AG09309 (cell line): Measurements from ENCODE around the gene VWA1.
"Not testable (repeated sequence)": the region's sequence is repeated elsewhere in the genome, so short reads cannot be mapped to it uniquely, and the experiment has no call there.

Source experiments
- DNase-seq: peaks from one replicate; pipeline ENCODE4 v3.0.0-alpha.2; 2010; ENCODE audit warnings: low read depth
- H3K4me3 ChIP-seq: 2 replicates; pipeline ENCODE4 v1.5.1; 2011; ENCODE audit warnings: mild to moderate bottlenecking, low read depth, low read length, moderate library complexity; ENCODE audit not compliant: control insufficient read depth
- TF ChIP-seq, protein P1 (sequence below): IDR thresholded peaks from 2 replicates; pipeline ENCODE4 v1.5.1; 2011; ENCODE audit warnings: mild to moderate bottlenecking, low read depth, low read length, inconsistent platforms; ENCODE audit not compliant: insufficient read depth, control insufficient read depth; ENCODE audit errors: missing control alignments

Gene VWA1

DNA sequence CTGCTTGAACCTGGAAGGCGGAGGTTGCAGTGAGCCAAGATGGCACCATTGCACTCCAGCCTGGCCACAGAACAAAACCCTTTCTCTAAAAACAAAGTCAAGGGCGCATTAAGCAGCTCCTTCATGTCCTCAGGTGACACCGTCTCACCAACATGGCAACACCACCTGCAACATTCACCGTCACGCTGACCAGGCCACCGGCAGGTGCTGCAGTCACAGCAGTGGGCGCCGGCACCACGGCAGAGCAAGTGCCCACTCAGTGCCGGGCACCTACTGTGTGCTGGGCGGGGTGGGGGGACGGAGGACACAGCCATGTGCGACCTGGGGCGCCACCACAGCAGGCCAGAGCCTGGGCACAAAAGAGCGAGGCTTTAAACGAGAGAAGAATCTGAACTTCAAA is 48.2 kb downstream of the VWA1 start:
- no peak overlapping the region for H3K4me3 ChIP-seq
- TF ChIP-seq, protein P1, sequence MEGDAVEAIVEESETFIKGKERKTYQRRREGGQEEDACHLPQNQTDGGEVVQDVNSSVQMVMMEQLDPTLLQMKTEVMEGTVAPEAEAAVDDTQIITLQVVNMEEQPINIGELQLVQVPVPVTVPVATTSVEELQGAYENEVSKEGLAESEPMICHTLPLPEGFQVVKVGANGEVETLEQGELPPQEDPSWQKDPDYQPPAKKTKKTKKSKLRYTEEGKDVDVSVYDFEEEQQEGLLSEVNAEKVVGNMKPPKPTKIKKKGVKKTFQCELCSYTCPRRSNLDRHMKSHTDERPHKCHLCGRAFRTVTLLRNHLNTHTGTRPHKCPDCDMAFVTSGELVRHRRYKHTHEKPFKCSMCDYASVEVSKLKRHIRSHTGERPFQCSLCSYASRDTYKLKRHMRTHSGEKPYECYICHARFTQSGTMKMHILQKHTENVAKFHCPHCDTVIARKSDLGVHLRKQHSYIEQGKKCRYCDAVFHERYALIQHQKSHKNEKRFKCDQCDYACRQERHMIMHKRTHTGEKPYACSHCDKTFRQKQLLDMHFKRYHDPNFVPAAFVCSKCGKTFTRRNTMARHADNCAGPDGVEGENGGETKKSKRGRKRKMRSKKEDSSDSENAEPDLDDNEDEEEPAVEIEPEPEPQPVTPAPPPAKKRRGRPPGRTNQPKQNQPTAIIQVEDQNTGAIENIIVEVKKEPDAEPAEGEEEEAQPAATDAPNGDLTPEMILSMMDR: no peak
- DNase-seq: no peak

DNA sequence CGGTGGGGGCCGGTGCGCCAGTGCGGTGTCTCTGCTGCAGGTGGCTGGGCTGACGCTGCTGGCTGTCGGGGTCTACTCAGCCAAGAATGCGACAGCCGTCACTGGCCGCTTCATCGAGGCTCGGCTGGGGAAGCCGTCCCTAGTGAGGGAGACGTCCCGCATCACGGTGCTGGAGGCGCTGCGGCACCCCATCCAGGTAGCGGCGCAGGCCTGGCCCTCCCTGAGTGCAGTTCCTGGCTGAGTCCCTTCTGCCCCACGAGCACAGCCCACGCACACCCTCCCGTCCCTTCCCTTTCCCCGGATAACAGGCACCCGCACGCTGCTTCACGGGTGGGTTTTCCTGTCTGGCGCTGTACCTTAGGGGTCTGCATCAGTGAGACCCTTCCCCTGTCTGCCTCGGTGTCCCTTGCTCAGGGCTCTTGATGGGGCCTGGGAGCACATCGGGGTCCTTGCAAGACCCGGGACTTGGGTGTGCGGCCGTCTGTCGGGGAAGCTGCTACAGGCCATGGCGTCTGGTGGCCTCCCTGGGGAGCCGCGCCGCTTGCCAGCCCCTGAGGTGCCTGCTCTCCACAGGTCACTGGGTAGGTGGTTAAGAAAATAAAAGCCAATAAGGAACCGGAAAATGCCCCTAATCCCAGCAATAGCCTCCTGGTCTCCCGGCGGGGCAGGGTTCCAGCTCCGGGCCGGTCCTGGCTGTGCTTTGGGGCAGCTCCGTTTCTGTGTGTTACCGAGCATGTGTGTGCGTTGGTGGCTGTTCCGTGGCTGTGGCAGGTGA is 49.7 kb downstream of the VWA1 start:
- not testable (repeated sequence) for DNase-seq, H3K4me3 ChIP-seq

DNA sequence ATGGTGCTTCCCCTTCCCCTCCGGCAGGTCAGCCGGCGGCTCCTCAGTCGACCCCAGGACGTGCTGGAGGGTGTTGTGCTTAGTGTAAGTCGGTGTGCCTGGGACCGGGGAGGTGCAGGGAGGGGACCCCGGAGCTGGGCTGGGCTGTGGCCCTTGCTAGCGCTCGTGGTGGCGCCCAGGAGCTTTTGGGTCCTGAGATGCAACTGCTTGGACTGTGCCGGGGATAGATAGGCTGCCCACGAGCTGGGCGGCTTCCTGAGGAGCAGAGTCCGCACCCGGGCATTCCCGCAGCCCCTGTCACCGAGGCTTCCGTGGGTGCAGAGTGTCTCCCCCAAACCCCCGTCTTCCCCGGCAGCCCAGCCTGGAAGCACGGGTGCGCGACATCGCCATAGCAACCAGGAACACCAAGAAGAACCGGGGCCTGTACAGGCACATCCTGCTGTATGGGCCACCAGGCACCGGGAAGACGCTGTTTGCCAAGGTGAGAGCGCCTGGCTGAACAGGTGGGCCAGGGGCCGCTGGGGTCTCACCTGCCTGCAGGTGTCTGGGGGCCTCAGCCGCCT is 50.3 kb downstream of the VWA1 start:
- H3K4me3 ChIP-seq, DNase-seq: not testable (repeated sequence)

DNA sequence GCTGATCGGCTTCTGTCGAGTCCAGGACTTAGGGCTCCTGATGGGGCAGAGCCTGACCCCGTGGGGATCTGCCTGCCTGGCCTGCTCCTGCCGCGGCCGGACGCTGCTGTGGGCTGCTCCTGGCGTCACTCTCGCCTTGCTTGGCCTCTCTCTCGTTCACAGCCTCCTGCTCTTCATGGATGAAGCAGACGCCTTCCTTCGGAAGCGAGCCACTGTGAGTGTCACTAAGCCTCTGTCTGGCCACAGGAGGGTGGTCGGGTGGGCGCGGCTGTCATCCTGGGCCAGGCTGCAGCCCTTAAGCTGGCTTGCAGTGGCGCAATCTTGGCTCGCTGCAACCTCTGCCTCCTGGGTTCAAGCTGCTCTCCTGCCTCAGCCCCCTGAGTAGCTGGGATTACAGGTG is 52.2 kb downstream of the VWA1 start:
- no peak overlapping the region for H3K4me3 ChIP-seq
- no peak for DNase-seq
- TF ChIP-seq, protein P1: no peak

GRCh38 chr1:1489231-1489630 is 53.7 kb downstream of the VWA1 start:
- DNase-seq: no peak
- H3K4me3 ChIP-seq: no peak overlapping the region
- TF ChIP-seq, protein P1: no peak

DNA sequence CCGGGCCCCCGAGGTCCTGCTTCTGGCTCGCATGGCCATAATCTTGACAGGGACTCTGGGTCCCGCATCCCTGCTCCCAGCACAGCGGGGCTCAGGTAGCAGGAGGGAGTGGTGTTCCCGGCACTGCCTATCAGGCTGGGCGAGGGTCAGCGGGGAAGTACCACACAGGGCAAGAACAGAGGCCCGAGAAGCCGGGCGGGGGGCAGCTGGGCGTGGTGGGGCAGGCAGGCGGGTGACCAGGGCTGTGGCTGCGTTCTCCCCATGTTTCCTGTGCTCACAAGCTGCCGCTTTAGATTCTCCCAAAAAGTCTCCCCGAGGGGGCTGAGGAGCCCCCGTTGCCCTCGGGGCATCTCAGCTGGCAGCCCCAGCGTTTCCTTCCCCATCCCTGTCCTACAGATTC is 54.4 kb downstream of the VWA1 start:
- no peak for DNase-seq
- TF ChIP-seq, protein P1: no peak

DNA sequence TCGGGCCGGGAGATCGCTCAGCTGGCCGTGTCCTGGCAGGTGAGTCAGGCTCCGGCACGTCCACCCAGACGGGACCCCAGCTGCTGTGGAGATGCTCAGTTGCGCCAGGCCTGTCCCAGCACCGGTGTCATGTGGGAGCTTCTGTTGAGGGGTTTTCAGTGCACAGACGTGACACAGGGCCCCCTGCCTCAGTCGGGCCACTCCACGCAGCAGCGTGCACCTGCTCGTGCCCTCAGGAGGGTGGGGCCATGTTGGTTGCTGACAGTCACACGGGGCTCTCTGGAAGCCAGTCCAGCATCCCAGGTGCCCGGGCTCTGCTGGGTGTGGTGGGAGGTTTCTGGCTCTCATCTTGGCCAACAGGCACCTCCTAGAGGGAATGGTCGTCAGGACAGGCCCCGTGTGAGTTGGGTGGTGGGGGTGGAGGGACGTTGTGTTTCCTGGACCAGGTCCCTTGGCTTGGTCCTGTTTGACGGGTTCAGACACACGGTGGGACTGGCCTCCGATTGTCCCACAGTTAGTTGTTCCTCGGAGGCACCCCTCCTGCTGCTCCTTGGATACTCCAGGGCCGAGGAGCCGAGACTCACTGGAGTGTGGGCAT is 55.2 kb downstream of the VWA1 start:
- H3K4me3 ChIP-seq: no peak overlapping the region
- TF ChIP-seq, protein P1: no peak
- DNase-seq: no peak

More for the DNA sequence above, 54.4 kb downstream of the VWA1 start:
- no peak overlapping the region for H3K4me3 ChIP-seq
